Spleen (tissue), 7 donors: ENCODE data around the gene ANKRD33.

Source experiments
- POLR2A ChIP-seq, 3 donors: fragments of 450-650 bp; IDR thresholded peaks; one replicate each; pipeline ENCODE4 v1.5.1; 2017; ENCODE audit warnings: antibody characterized with exemption in 3 of 3, mild to moderate bottlenecking in 1 of 3
- TF ChIP-seq, protein P1 (sequence below), 11 experiments: fragments of 200-600 bp in 7 of 11; fragments of 450-650 bp in 4 of 11; sonication (generic) in 4 of 11; IDR thresholded peaks in 8 of 11; conservative IDR thresholded peaks in 3 of 11; 1 replicate in 7 of 11; 2 replicates in 4 of 11; pipeline versions ENCODE4 v1.4.0 to v1.8.0; 2016 to 2021; ENCODE audit warnings: antibody characterized with exemption in 11 of 11, inconsistent platforms in 4 of 11, mild to moderate bottlenecking in 1 of 11
- donor health status: DM: no; HTN: no; CAD: no; lungs with moderate emphysema.
- donor health status: DM: no; HTN: no; CAD: no.
- donor health status: DM: no; HTN: no; CAD: no.

DNA sequence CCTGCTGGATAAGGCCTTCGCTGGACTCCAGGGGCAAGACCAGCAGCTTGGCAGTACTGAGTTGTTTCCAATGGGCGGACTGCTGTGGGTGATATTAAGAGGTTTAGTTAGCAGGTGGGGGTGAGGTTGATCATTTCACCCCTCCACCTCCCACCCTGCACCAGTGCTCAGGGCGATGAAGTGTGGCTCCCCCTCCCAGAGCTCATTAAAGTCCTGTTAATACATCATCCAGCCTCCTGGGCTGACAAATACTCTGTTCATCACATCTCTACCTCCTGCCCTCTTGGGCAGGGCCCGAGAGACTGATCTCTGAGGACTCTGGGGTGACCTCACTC is 37.0 kb upstream of the ANKRD33 start:
- TF ChIP-seq, protein P1, sequence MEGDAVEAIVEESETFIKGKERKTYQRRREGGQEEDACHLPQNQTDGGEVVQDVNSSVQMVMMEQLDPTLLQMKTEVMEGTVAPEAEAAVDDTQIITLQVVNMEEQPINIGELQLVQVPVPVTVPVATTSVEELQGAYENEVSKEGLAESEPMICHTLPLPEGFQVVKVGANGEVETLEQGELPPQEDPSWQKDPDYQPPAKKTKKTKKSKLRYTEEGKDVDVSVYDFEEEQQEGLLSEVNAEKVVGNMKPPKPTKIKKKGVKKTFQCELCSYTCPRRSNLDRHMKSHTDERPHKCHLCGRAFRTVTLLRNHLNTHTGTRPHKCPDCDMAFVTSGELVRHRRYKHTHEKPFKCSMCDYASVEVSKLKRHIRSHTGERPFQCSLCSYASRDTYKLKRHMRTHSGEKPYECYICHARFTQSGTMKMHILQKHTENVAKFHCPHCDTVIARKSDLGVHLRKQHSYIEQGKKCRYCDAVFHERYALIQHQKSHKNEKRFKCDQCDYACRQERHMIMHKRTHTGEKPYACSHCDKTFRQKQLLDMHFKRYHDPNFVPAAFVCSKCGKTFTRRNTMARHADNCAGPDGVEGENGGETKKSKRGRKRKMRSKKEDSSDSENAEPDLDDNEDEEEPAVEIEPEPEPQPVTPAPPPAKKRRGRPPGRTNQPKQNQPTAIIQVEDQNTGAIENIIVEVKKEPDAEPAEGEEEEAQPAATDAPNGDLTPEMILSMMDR (IDR thresholded peaks at IDR 0.05 in 8 of 11, conservative IDR thresholded peaks at IDR 0.05 in 3 of 11) = no peak
- no peak for TF ChIP-seq POLR2A (IDR thresholded peaks at IDR 0.05)
